K562 (cell line): ENCODE data around the gene BMP2K. TPM values are rescaled to one million over a fixed set of nuclear protein-coding genes. Genes with fewer than 3 reads are reported as not detected.

Experiments
- ATF7 ChIP-seq: fragments of 450-650 bp; IDR thresholded peaks from 2 replicates; pipeline ENCODE4 v1.7.1; 2014; ENCODE audit warnings: mild to moderate bottlenecking, moderate library complexity
- CBX3 ChIP-seq, 2 experiments: IDR thresholded peaks; 1 replicate in 1 of 2; 2 replicates in 1 of 2; pipeline ENCODE4 v1.6.1; 2012; ENCODE audit warnings: inconsistent platforms in 2 of 2, low read length in 2 of 2, borderline replicate concordance in 1 of 2, control low read depth in 1 of 2
- LEF1 ChIP-seq: fragments of 450-650 bp; IDR thresholded peaks from 2 replicates; pipeline ENCODE4 v1.6.1; 2016; ENCODE audit warnings: mild to moderate bottlenecking
- ZFP36 ChIP-seq: fragments of 150-350 bp; IDR thresholded peaks from 2 replicates; pipeline ENCODE4 v1.6.1; 2018; ENCODE audit warnings: low read length, low read depth; ENCODE audit not compliant: partially characterized antibody
- polyA plus RNA-seq, 8 experiments: library from polyadenylated mRNA; depleted of rRNA in 4 of 8; stranded (reverse) in 5 of 8; unstranded in 3 of 8; fragments of >200 nt; fragmentation: Nextera tagmentation in 2 of 8; fragmentation: Illumina TruSeq in 1 of 8; extraction: Ambion mirVana in 2 of 8; extraction: Trizol in 1 of 8; gene quantifications; 2 replicates each; pipeline versions ENCODE4 v1.2.1 to v1.2.3, GENCODE V29; 2011 to 2014; ENCODE audit warnings: inconsistent platforms in 1 of 8, missing spikeins in 1 of 8
- total RNA-seq, 7 experiments: library from RNA; depleted of rRNA in 6 of 7; stranded (reverse); fragments of >200 nt in 6 of 7; fragmentation: Illumina TruSeq in 2 of 7; extraction: Trizol in 2 of 7; gene quantifications; 2 replicates each; pipeline versions ENCODE4 v1.2.1 to v1.2.3, GENCODE V29; 2011 to 2021; ENCODE audit warnings: low replicate concordance in 1 of 7
- TF ChIP-seq, protein P1 (sequence below): fragments of 450-650 bp; IDR thresholded peaks from 2 replicates; pipeline ENCODE4 v1.6.1; 2016; ENCODE audit warnings: mild to moderate bottlenecking, moderate library complexity
- TF ChIP-seq, protein P2 (sequence below): sonication (generic); formaldehyde crosslinking; IDR thresholded peaks from 2 replicates; pipeline ENCODE4 v1.8.0; 2023; ENCODE audit warnings: missing genetic modification reagents, mild to moderate bottlenecking, borderline replicate concordance

Gene BMP2K
- total and polyA plus RNA-seq, 9 of the 15 experiments (the other 6 are each of a cell fraction or from before 2014, with no cell fraction given): 17.0 to 217 (median 104) TPM

DNA sequence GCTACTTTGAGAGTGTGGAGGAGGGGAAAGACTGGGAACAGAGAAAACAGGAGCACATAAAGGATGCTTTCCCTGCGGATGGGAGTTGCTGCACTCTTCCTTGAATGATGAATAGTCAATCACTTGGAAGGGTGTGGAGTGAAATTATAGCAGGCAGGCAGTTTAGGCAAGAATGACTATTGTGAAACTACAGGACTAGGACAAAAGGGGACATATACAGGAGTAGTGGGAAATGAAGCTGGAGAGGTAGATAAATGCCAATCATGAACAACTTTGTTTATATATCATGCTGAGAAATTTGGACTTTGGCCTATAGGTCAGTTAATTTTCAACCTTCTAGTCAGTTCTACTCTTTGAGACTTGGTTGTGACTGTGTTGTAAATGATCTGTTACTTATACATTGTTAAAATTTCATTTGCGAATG, 86.2 kb downstream of the BMP2K start (continued):
- TF ChIP-seq, protein P1, sequence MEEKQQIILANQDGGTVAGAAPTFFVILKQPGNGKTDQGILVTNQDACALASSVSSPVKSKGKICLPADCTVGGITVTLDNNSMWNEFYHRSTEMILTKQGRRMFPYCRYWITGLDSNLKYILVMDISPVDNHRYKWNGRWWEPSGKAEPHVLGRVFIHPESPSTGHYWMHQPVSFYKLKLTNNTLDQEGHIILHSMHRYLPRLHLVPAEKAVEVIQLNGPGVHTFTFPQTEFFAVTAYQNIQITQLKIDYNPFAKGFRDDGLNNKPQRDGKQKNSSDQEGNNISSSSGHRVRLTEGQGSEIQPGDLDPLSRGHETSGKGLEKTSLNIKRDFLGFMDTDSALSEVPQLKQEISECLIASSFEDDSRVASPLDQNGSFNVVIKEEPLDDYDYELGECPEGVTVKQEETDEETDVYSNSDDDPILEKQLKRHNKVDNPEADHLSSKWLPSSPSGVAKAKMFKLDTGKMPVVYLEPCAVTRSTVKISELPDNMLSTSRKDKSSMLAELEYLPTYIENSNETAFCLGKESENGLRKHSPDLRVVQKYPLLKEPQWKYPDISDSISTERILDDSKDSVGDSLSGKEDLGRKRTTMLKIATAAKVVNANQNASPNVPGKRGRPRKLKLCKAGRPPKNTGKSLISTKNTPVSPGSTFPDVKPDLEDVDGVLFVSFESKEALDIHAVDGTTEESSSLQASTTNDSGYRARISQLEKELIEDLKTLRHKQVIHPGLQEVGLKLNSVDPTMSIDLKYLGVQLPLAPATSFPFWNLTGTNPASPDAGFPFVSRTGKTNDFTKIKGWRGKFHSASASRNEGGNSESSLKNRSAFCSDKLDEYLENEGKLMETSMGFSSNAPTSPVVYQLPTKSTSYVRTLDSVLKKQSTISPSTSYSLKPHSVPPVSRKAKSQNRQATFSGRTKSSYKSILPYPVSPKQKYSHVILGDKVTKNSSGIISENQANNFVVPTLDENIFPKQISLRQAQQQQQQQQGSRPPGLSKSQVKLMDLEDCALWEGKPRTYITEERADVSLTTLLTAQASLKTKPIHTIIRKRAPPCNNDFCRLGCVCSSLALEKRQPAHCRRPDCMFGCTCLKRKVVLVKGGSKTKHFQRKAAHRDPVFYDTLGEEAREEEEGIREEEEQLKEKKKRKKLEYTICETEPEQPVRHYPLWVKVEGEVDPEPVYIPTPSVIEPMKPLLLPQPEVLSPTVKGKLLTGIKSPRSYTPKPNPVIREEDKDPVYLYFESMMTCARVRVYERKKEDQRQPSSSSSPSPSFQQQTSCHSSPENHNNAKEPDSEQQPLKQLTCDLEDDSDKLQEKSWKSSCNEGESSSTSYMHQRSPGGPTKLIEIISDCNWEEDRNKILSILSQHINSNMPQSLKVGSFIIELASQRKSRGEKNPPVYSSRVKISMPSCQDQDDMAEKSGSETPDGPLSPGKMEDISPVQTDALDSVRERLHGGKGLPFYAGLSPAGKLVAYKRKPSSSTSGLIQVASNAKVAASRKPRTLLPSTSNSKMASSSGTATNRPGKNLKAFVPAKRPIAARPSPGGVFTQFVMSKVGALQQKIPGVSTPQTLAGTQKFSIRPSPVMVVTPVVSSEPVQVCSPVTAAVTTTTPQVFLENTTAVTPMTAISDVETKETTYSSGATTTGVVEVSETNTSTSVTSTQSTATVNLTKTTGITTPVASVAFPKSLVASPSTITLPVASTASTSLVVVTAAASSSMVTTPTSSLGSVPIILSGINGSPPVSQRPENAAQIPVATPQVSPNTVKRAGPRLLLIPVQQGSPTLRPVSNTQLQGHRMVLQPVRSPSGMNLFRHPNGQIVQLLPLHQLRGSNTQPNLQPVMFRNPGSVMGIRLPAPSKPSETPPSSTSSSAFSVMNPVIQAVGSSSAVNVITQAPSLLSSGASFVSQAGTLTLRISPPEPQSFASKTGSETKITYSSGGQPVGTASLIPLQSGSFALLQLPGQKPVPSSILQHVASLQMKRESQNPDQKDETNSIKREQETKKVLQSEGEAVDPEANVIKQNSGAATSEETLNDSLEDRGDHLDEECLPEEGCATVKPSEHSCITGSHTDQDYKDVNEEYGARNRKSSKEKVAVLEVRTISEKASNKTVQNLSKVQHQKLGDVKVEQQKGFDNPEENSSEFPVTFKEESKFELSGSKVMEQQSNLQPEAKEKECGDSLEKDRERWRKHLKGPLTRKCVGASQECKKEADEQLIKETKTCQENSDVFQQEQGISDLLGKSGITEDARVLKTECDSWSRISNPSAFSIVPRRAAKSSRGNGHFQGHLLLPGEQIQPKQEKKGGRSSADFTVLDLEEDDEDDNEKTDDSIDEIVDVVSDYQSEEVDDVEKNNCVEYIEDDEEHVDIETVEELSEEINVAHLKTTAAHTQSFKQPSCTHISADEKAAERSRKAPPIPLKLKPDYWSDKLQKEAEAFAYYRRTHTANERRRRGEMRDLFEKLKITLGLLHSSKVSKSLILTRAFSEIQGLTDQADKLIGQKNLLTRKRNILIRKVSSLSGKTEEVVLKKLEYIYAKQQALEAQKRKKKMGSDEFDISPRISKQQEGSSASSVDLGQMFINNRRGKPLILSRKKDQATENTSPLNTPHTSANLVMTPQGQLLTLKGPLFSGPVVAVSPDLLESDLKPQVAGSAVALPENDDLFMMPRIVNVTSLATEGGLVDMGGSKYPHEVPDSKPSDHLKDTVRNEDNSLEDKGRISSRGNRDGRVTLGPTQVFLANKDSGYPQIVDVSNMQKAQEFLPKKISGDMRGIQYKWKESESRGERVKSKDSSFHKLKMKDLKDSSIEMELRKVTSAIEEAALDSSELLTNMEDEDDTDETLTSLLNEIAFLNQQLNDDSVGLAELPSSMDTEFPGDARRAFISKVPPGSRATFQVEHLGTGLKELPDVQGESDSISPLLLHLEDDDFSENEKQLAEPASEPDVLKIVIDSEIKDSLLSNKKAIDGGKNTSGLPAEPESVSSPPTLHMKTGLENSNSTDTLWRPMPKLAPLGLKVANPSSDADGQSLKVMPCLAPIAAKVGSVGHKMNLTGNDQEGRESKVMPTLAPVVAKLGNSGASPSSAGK: no peak
- no peak for TF ChIP-seq LEF1
- no peak for TF ChIP-seq ATF7
- peak in 1 of 2 experiments; percentile 41; a peak in 1 of 3 replicates for TF ChIP-seq CBX3 (IDR thresholded peaks at IDR 0.05; ENCODE audit: borderline replicate concordance in 1 of 2, low read length in 2 of 2)
- TF ChIP-seq ZFP36: peak; percentile 66
- TF ChIP-seq, protein P2, sequence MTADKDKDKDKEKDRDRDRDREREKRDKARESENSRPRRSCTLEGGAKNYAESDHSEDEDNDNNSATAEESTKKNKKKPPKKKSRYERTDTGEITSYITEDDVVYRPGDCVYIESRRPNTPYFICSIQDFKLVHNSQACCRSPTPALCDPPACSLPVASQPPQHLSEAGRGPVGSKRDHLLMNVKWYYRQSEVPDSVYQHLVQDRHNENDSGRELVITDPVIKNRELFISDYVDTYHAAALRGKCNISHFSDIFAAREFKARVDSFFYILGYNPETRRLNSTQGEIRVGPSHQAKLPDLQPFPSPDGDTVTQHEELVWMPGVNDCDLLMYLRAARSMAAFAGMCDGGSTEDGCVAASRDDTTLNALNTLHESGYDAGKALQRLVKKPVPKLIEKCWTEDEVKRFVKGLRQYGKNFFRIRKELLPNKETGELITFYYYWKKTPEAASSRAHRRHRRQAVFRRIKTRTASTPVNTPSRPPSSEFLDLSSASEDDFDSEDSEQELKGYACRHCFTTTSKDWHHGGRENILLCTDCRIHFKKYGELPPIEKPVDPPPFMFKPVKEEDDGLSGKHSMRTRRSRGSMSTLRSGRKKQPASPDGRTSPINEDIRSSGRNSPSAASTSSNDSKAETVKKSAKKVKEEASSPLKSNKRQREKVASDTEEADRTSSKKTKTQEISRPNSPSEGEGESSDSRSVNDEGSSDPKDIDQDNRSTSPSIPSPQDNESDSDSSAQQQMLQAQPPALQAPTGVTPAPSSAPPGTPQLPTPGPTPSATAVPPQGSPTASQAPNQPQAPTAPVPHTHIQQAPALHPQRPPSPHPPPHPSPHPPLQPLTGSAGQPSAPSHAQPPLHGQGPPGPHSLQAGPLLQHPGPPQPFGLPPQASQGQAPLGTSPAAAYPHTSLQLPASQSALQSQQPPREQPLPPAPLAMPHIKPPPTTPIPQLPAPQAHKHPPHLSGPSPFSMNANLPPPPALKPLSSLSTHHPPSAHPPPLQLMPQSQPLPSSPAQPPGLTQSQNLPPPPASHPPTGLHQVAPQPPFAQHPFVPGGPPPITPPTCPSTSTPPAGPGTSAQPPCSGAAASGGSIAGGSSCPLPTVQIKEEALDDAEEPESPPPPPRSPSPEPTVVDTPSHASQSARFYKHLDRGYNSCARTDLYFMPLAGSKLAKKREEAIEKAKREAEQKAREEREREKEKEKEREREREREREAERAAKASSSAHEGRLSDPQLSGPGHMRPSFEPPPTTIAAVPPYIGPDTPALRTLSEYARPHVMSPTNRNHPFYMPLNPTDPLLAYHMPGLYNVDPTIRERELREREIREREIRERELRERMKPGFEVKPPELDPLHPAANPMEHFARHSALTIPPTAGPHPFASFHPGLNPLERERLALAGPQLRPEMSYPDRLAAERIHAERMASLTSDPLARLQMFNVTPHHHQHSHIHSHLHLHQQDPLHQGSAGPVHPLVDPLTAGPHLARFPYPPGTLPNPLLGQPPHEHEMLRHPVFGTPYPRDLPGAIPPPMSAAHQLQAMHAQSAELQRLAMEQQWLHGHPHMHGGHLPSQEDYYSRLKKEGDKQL (CRISPR knock-in tag): no peak
